K562 (cell line): ENCODE data around the gene CFHR5. TPM values are rescaled to one million over a fixed set of nuclear protein-coding genes. Genes with fewer than 3 reads are reported as not detected.
A peak's percentile ranks its signal among the peaks of the same experiment; 100 is the strongest.

ENCODE experiments used
- ESRRB ChIP-seq: fragments of 250-450 bp; sonication (Bioruptor Pico); IDR thresholded peaks from 2 replicates; pipeline ENCODE4 v1.5.0; 2020; ENCODE audit warnings: mild to moderate bottlenecking, moderate library complexity, borderline replicate concordance
- EZH2 ChIP-seq: IDR thresholded peaks from 2 replicates; pipeline ENCODE4 v1.6.1; 2012; ENCODE audit warnings: low read depth, mild to moderate bottlenecking, inconsistent platforms, low read length, borderline replicate concordance
- FOSL1 ChIP-seq: fragments of 200-800 bp; sonication (Bioruptor generic); conservative IDR thresholded peaks from 2 replicates; pipeline ENCODE4 v1.6.1; 2016; ENCODE audit warnings: missing genetic modification characterization, missing compliant biosample characterization
- FOXJ2 ChIP-seq: fragments of 200-800 bp; sonication (Bioruptor generic); IDR thresholded peaks from 2 replicates; pipeline ENCODE4 v1.6.1; 2016; ENCODE audit warnings: missing genetic modification characterization, missing compliant biosample characterization
- IRF2 ChIP-seq: sonication (generic); formaldehyde crosslinking; IDR thresholded peaks from 2 replicates; pipeline ENCODE4 v1.8.1; 2022; ENCODE audit warnings: mild to moderate bottlenecking, missing genetic modification reagents
- MAFF ChIP-seq: IDR thresholded peaks from 2 replicates; pipeline ENCODE4 v1.6.1; 2012; ENCODE audit warnings: low read length, improper control_type of control experiment
- MAFG ChIP-seq: fragments of 450-650 bp; conservative IDR thresholded peaks from 2 replicates; pipeline ENCODE4 v1.6.1; 2016; ENCODE audit warnings: missing genetic modification characterization, missing compliant biosample characterization
- MAFK ChIP-seq: IDR thresholded peaks from 2 replicates; pipeline ENCODE4 v1.6.1; 2011; ENCODE audit warnings: low read length, improper control_type of control experiment
- MEF2A ChIP-seq: IDR thresholded peaks from 2 replicates; pipeline ENCODE4 v1.6.1; 2011; ENCODE audit warnings: low read depth, mild to moderate bottlenecking, low read length, moderate library complexity; ENCODE audit not compliant: control insufficient read depth
- NFE2L1 ChIP-seq: fragments of 450-650 bp; IDR thresholded peaks from 2 replicates; pipeline ENCODE4 v1.6.1; 2016; ENCODE audit warnings: missing genetic modification characterization, low read depth, mild to moderate bottlenecking, missing compliant biosample characterization, moderate library complexity, borderline replicate concordance
- PTTG1 ChIP-seq: fragments of 450-650 bp; IDR thresholded peaks from 2 replicates; pipeline ENCODE4 v1.6.1; 2016; ENCODE audit warnings: low read depth, mild to moderate bottlenecking, missing genetic modification characterization, missing compliant biosample characterization
- RBM34 ChIP-seq: fragments of 200-400 bp; formaldehyde crosslinking; IDR thresholded peaks from 2 replicates; pipeline ENCODE4 v1.6.1; 2018; ENCODE audit warnings: low read length, borderline replicate concordance; ENCODE audit not compliant: insufficient read depth
- SMAD4 ChIP-seq: fragments of 250-450 bp; sonication (Bioruptor Pico); conservative IDR thresholded peaks from 2 replicates; pipeline ENCODE4 v1.8.0; 2021; ENCODE audit warnings: inconsistent platforms, mild to moderate bottlenecking, moderate library complexity
- SRSF7 ChIP-seq: fragments of 200-400 bp; formaldehyde crosslinking; optimal IDR thresholded peaks from 2 replicates; pipeline ENCODE3; 2017; ENCODE audit warnings: mild to moderate bottlenecking, low read depth, low read length
- XRCC4 ChIP-seq: IDR thresholded peaks from one replicate; pipeline ENCODE4 v1.6.1; 2011; ENCODE audit not compliant: insufficient read depth, insufficient read length; ENCODE audit errors: extremely low read depth
- ZC3H4 ChIP-seq: sonication (generic); formaldehyde crosslinking; IDR thresholded peaks from 2 replicates; pipeline ENCODE4 v1.9.0; 2021; ENCODE audit warnings: missing genetic modification reagents, borderline replicate concordance
- ZNF717 ChIP-seq: fragments of 250-450 bp; sonication (Bioruptor Pico); IDR thresholded peaks from 2 replicates; pipeline ENCODE4 v1.5.0; 2021
- polyA plus RNA-seq, 8 experiments: library from polyadenylated mRNA; depleted of rRNA in 4 of 8; stranded (reverse) in 5 of 8; unstranded in 3 of 8; fragments of >200 nt; fragmentation: Nextera tagmentation in 2 of 8; fragmentation: Illumina TruSeq in 1 of 8; extraction: Ambion mirVana in 2 of 8; extraction: Trizol in 1 of 8; gene quantifications; 2 replicates each; pipeline versions ENCODE4 v1.2.1 to v1.2.3, GENCODE V29; 2011 to 2014; ENCODE audit warnings: inconsistent platforms in 1 of 8, missing spikeins in 1 of 8
- total RNA-seq, 7 experiments: library from RNA; depleted of rRNA in 6 of 7; stranded (reverse); fragments of >200 nt in 6 of 7; fragmentation: Illumina TruSeq in 2 of 7; extraction: Trizol in 2 of 7; gene quantifications; 2 replicates each; pipeline versions ENCODE4 v1.2.1 to v1.2.3, GENCODE V29; 2011 to 2021; ENCODE audit warnings: low replicate concordance in 1 of 7
- TF ChIP-seq, protein P1 (sequence below): fragments of 450-650 bp; IDR thresholded peaks from 2 replicates; pipeline ENCODE4 v1.6.1; 2016; ENCODE audit warnings: antibody characterized with exemption
- TF ChIP-seq, protein P2 (sequence below): fragments of 450-650 bp; formaldehyde crosslinking; IDR thresholded peaks from 2 replicates; pipeline ENCODE4 v1.4.0; 2022; ENCODE audit warnings: mild to moderate bottlenecking, moderate library complexity
- TF ChIP-seq, protein P3 (sequence below), 2 experiments: fragments of 450-650 bp; IDR thresholded peaks; 2 replicates each; pipeline ENCODE4 v1.6.1; 2018; ENCODE audit warnings: mild to moderate bottlenecking in 2 of 2, low read depth in 1 of 2; ENCODE audit not compliant: partially characterized antibody in 2 of 2

Gene CFHR5
- total and polyA plus RNA-seq, 9 of the 15 experiments (the other 6 are each of a cell fraction or from before 2014, with no cell fraction given) = not detected

DNA sequence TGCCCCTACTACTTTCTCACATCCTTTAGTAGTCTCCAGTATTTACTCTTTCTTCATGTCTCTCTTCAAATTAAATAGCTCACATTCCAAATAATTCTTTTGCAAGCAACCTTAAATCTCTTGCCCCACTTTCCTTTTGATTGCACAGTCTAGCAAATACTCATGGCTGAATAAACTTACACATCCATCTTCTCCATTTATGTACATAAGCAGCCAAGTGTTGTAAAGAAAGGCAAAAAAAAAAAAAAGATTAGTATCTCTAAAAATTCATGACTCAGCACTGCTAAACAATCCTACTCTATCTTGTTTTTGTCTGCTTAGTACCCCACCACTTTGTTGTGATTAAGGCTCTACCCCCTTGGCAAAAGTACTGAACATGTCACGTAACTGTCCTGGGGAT lies 47.1 kb downstream of the CFHR5 start (continued):
- TF ChIP-seq, protein P1, sequence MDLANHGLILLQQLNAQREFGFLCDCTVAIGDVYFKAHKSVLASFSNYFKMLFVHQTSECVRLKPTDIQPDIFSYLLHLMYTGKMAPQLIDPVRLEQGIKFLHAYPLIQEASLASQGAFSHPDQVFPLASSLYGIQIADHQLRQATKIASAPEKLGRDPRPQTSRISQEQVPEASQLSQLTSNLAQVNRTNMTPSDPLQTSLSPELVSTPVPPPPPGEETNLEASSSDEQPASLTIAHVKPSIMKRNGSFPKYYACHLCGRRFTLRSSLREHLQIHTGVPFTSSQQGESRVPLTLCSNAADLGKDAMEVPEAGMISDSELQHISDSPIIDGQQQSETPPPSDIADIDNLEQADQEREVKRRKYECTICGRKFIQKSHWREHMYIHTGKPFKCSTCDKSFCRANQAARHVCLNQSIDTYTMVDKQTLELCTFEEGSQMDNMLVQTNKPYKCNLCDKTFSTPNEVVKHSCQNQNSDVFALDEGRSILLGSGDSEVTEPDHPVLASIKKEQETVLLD = no peak
- TF ChIP-seq, protein P2, sequence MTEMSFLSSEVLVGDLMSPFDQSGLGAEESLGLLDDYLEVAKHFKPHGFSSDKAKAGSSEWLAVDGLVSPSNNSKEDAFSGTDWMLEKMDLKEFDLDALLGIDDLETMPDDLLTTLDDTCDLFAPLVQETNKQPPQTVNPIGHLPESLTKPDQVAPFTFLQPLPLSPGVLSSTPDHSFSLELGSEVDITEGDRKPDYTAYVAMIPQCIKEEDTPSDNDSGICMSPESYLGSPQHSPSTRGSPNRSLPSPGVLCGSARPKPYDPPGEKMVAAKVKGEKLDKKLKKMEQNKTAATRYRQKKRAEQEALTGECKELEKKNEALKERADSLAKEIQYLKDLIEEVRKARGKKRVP (CRISPR knock-in tag) = no peak
- peak; percentile 73 for TF ChIP-seq FOXJ2 (tag)
- TF ChIP-seq MEF2A = no peak
- TF ChIP-seq, protein P3, sequence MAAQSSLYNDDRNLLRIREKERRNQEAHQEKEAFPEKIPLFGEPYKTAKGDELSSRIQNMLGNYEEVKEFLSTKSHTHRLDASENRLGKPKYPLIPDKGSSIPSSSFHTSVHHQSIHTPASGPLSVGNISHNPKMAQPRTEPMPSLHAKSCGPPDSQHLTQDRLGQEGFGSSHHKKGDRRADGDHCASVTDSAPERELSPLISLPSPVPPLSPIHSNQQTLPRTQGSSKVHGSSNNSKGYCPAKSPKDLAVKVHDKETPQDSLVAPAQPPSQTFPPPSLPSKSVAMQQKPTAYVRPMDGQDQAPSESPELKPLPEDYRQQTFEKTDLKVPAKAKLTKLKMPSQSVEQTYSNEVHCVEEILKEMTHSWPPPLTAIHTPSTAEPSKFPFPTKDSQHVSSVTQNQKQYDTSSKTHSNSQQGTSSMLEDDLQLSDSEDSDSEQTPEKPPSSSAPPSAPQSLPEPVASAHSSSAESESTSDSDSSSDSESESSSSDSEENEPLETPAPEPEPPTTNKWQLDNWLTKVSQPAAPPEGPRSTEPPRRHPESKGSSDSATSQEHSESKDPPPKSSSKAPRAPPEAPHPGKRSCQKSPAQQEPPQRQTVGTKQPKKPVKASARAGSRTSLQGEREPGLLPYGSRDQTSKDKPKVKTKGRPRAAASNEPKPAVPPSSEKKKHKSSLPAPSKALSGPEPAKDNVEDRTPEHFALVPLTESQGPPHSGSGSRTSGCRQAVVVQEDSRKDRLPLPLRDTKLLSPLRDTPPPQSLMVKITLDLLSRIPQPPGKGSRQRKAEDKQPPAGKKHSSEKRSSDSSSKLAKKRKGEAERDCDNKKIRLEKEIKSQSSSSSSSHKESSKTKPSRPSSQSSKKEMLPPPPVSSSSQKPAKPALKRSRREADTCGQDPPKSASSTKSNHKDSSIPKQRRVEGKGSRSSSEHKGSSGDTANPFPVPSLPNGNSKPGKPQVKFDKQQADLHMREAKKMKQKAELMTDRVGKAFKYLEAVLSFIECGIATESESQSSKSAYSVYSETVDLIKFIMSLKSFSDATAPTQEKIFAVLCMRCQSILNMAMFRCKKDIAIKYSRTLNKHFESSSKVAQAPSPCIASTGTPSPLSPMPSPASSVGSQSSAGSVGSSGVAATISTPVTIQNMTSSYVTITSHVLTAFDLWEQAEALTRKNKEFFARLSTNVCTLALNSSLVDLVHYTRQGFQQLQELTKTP (IDR thresholded peaks at IDR 0.05; ENCODE audit: low read depth in 1 of 2, partially characterized antibody in 2 of 2) = no peak
- TF ChIP-seq IRF2 (CRISPR knock-in tag) = no peak
- TF ChIP-seq SMAD4 (CRISPR knock-in tag) = no peak
- TF ChIP-seq MAFK = peak; percentile 84
- no peak for TF ChIP-seq RBM34
- TF ChIP-seq EZH2 = no peak
- no peak for TF ChIP-seq ESRRB (CRISPR knock-in tag)
- no peak for TF ChIP-seq XRCC4
- peak; percentile 81 for TF ChIP-seq MAFF
- no peak for TF ChIP-seq ZNF717 (CRISPR knock-in tag)
- TF ChIP-seq SRSF7 = no peak
- no peak for TF ChIP-seq PTTG1 (tag)
- TF ChIP-seq FOSL1 = peak; percentile 49; the same call in 1 of the 2 replicates
- TF ChIP-seq MAFG (tag) = peak; percentile 95
- no peak for TF ChIP-seq ZC3H4 (CRISPR knock-in tag)
- no peak; the same call in 1 of the 2 replicates for TF ChIP-seq NFE2L1 (tag)
